Kidney (tissue), 14 donors: Measurements from ENCODE around the gene UBE2D4. TPM values are rescaled to one million over a fixed set of nuclear protein-coding genes. Genes with fewer than 3 reads are reported as not detected.

Experiments
- DNase-seq, 5 donors: peaks; one replicate each; pipeline ENCODE4 v3.0.0-alpha.2; 2013 to 2020
- FAIRE-seq: peaks from 2 replicates; lab custom pipeline; 2012; peaks lifted over from hg19 to GRCh38; lab: Jason Lieb, UNC
- H3K27ac ChIP-seq, 2 donors: one replicate each; pipeline ENCODE4 v1.7.0; 2013; ENCODE audit warnings: low read depth in 2 of 2, low read length in 2 of 2, inconsistent platforms in 1 of 2
- H3K27me3 ChIP-seq: one replicate; pipeline ENCODE4 v1.7.1; 2013; ENCODE audit warnings: low read length, inconsistent platforms; ENCODE audit not compliant: control insufficient read depth, insufficient read depth
- H3K36me3 ChIP-seq, 3 donors: one replicate each; pipeline versions ENCODE4 v1.7.0 to v1.7.1; 2013; ENCODE audit warnings: low read length in 3 of 3, control low read depth in 1 of 3, inconsistent platforms in 1 of 3; ENCODE audit not compliant: insufficient read depth in 3 of 3, control insufficient read depth in 2 of 3
- H3K4me1 ChIP-seq, 3 donors: one replicate each; pipeline versions ENCODE4 v1.7.0 to v1.7.1; 2013; ENCODE audit warnings: low read length in 3 of 3, inconsistent platforms in 1 of 3, low read depth in 1 of 3; ENCODE audit not compliant: control insufficient read depth in 2 of 3, insufficient read depth in 2 of 3
- H3K4me3 ChIP-seq, 3 donors: one replicate each; pipeline versions ENCODE4 v1.7.0 to v1.8.1; 2013; ENCODE audit warnings: low read length in 3 of 3, control low read depth in 1 of 3, inconsistent platforms in 1 of 3
- H3K9ac ChIP-seq, 3 donors: one replicate each; pipeline versions ENCODE4 v1.7.0 to v1.7.1; 2013; ENCODE audit warnings: low read length in 3 of 3, control low read depth in 1 of 3, inconsistent platforms in 1 of 3
- H3K9me3 ChIP-seq, 3 donors: one replicate each; pipeline versions ENCODE4 v1.7.0 to v1.7.1; 2013; ENCODE audit warnings: low read length in 3 of 3, control low read depth in 1 of 3, inconsistent platforms in 1 of 3; ENCODE audit not compliant: control insufficient read depth in 2 of 3, insufficient read depth in 1 of 3
- intact Hi-C: fragments of 100-400 bp; cut with DNase I; formaldehyde crosslinking; loops from one replicate; pipeline ENCODE4 v1.11.1; 2022
- polyA plus RNA-seq: library from polyadenylated mRNA; stranded (reverse); fragments of 350-450 nt; fragmentation: Illumina TruSeq; extraction: RNeasy Lipid Tissue Mini Kit (QIAGEN cat#74804); gene quantifications from one replicate; pipeline ENCODE4 v1.2.3, GENCODE V29; 2014; ENCODE audit warnings: low read depth, low replicate concordance; ENCODE audit not compliant: insufficient read depth
- total RNA-seq: library from RNA; stranded (reverse); fragmentation: NEBNext Ultra II Directional; extraction: Animal tissue kit (Norgen Biotek cat#: 25700); gene quantifications from one replicate; pipeline ENCODE4 v1.2.1, GENCODE V29; 2021
- TF ChIP-seq, protein P1 (sequence below): IDR thresholded peaks from 3 replicates; pipeline ENCODE4 v1.5.1; 2012; ENCODE audit warnings: mild to moderate bottlenecking, moderate library complexity, borderline replicate concordance; ENCODE audit not compliant: insufficient read depth; ENCODE audit errors: extremely low read depth
- donor health status: control.
- donor health status: control.
- donor health status: control.
- donor health status: control.
- donor health status: control.
- donor health status: DM: yes; HTN: yes; CAD: no.
- donor health status: Normal renal cell carcinoma (clear cell type).

Gene UBE2D4
- total and polyA plus RNA-seq, 2 donors from 2014 or later = 21.4 to 27.8 TPM

DNA sequence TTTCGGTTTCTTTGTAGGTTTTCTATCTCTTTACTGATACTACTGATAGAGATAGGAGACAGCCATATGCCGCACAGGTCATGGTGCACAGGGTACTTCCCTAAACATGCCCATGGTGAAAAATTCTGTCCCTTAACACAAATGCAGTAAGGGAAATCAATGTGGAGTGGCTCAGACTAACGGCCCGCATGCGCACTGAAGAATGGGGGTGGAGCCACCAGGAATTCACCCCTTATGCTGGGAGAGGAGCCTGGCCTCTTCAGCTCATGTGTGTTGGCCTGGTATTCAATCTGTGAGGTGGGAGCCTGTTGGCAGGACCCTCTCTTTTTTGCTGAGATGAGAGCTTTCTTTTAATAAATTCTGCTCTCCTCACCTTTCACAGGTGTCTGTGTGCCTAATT lies 11.4 kb upstream of the UBE2D4 start:
- Histone ChIP-seq H3K4me3 (no peak overlapping the region), H3K36me3 (no peaks in the 10 kb centered on the region), H3K9me3 (no peaks in the 10 kb centered on the region), H3K27ac (no peak overlapping the region), H3K9ac (no peak overlapping the region), H3K27me3 (no peaks in the 10 kb centered on the region), H3K4me1 (peaks cover 0 to under 1% (median 0%) of the 10 kb centered on the region in 3 donors)
- TF ChIP-seq, protein P1, sequence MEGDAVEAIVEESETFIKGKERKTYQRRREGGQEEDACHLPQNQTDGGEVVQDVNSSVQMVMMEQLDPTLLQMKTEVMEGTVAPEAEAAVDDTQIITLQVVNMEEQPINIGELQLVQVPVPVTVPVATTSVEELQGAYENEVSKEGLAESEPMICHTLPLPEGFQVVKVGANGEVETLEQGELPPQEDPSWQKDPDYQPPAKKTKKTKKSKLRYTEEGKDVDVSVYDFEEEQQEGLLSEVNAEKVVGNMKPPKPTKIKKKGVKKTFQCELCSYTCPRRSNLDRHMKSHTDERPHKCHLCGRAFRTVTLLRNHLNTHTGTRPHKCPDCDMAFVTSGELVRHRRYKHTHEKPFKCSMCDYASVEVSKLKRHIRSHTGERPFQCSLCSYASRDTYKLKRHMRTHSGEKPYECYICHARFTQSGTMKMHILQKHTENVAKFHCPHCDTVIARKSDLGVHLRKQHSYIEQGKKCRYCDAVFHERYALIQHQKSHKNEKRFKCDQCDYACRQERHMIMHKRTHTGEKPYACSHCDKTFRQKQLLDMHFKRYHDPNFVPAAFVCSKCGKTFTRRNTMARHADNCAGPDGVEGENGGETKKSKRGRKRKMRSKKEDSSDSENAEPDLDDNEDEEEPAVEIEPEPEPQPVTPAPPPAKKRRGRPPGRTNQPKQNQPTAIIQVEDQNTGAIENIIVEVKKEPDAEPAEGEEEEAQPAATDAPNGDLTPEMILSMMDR = no peak
- DNase-seq (no peak), FAIRE-seq (no peak)
- intact Hi-C loops = no loop called here

GRCh38 chr7:43915907-43916306 lies 10.3 kb upstream of the UBE2D4 start:
- no peaks in the 10 kb centered on the region for H3K27me3 ChIP-seq
- H3K9me3 ChIP-seq = no peaks in the 10 kb centered on the region
- intact Hi-C loops = no loop called here
- FAIRE-seq = no peak
- H3K27ac ChIP-seq = no peak overlapping the region
- no peak overlapping the region for H3K4me3 ChIP-seq
- H3K36me3 ChIP-seq = no peaks in the 10 kb centered on the region
- TF ChIP-seq, protein P1 = no peak
- no peak overlapping the region for H3K9ac ChIP-seq
- H3K4me1 ChIP-seq = peaks cover 0 to 12% (median 0%) of the 10 kb centered on the region in 3 donors
- DNase-seq = no peak

DNA sequence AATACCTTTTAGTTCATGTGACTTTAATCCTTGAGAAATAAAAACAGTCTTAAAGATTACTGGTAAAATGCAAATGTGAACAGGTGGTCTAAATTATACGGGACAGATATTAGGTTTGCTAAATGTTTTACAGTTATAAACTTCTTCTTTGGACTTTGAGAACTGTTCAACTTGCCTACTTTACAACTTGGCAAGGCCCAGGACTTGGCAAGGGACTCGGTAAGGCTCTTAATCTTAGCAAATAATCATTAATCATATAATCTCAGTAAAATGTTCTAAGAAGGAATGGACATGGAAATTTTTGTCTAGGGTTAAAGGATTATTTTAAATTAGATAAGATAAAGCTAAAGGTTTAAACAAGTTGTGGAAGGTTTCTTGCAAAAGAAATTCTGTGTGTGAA lies 4.8 kb upstream of the UBE2D4 start:
- intact Hi-C loops = no loop called here

More for the DNA sequence above, 4.8 kb upstream of the UBE2D4 start:
- TF ChIP-seq, protein P1 = no peak
- Histone ChIP-seq H3K36me3 (no peaks in the 10 kb centered on the region), H3K27ac (peak overlapping the region in 1 of 2 donors; percentile 22), H3K9ac (no peak overlapping the region), H3K4me3 (no peak overlapping the region), H3K4me1 (peaks cover 0 to 21% (median 3%) of the 10 kb centered on the region in 3 donors), H3K27me3 (no peaks in the 10 kb centered on the region), H3K9me3 (no peaks in the 10 kb centered on the region)
- peak; percentile 66 for FAIRE-seq
- DNase-seq = no peak
